ENCODE data around the gene SLC6A17.

SLC6A17 gene

GRCh38 chr1:110242731-110243130, 92.4 kb downstream of the SLC6A17 start:
- no peak overlapping the region for H3K4me3 ChIP-seq (ENCODE audit: low read length, poor library complexity, severe bottlenecking)
- no peak overlapping the region for H3K9ac ChIP-seq (ENCODE audit: low read depth, low read length, poor library complexity, severe bottlenecking)
- no peaks in the 10 kb centered on the region for H3K27me3 ChIP-seq (ENCODE audit: insufficient read depth, low read length, poor library complexity, severe bottlenecking)
- no peaks in the 10 kb centered on the region for H3K36me3 ChIP-seq (ENCODE audit: insufficient read depth, low read length)
- H3F3A ChIP-seq (ENCODE audit: low read depth), result no peaks in the 10 kb centered on the region
- H3K4me1 ChIP-seq (ENCODE audit: insufficient read depth, low read length, poor library complexity, severe bottlenecking), result no peaks in the 10 kb centered on the region
- H3K9me2 ChIP-seq (replicated peaks; ENCODE audit: low read depth, low read length), result no peaks in the 10 kb centered on the region
- H2AFZ ChIP-seq (ENCODE audit: low read length), result no peak overlapping the region
- no peaks in the 10 kb centered on the region for H4K20me1 ChIP-seq (ENCODE audit: insufficient read depth, low read length, poor library complexity, severe bottlenecking)
- H3K79me2 ChIP-seq (ENCODE audit: insufficient read depth, low read length), result no peaks in the 10 kb centered on the region
- no peak overlapping the region for H3K4me2 ChIP-seq (ENCODE audit: low read depth, low read length, poor library complexity, severe bottlenecking)
- H3K9me3 ChIP-seq (ENCODE audit: insufficient read depth, low read depth, low read length), result no peaks in the 10 kb centered on the region
- TF ChIP-seq EZH2phosphoT487 (IDR thresholded peaks at IDR 0.05; ENCODE audit: borderline replicate concordance) (no peak), CTCF (conservative IDR thresholded peaks at IDR 0.05; ENCODE audit: low read length) (no peak)

- no peak overlapping the region for H3K9ac ChIP-seq (ENCODE audit: low read depth, low read length, poor library complexity, severe bottlenecking)
These were observed 92.9 kb downstream of the SLC6A17 start for GRCh38 chr1:110243146-110243545.

GRCh38 chr1:110243574-110243973, 93.3 kb downstream of the SLC6A17 start:
- H3K4me2 ChIP-seq (ENCODE audit: low read depth, low read length, poor library complexity, severe bottlenecking), result no peak overlapping the region

More at GRCh38 chr1:110243146-110243545, 92.9 kb downstream of the SLC6A17 start:
- no peak overlapping the region for H3K4me2 ChIP-seq (ENCODE audit: low read depth, low read length, poor library complexity, severe bottlenecking)
- H3K9me3 ChIP-seq (ENCODE audit: insufficient read depth, low read depth, low read length), result no peaks in the 10 kb centered on the region
- no peaks in the 10 kb centered on the region for H3K9me2 ChIP-seq (replicated peaks; ENCODE audit: low read depth, low read length)
- no peaks in the 10 kb centered on the region for H3K79me2 ChIP-seq (ENCODE audit: insufficient read depth, low read length)
- TF ChIP-seq CTCF (conservative IDR thresholded peaks at IDR 0.05; ENCODE audit: low read length), result no peak
- TF ChIP-seq EZH2phosphoT487 (IDR thresholded peaks at IDR 0.05; ENCODE audit: borderline replicate concordance), result no peak
- H2AFZ ChIP-seq (ENCODE audit: low read length), result no peak overlapping the region
- no peaks in the 10 kb centered on the region for H3K27me3 ChIP-seq (ENCODE audit: insufficient read depth, low read length, poor library complexity, severe bottlenecking)
- no peaks in the 10 kb centered on the region for H3K4me1 ChIP-seq (ENCODE audit: insufficient read depth, low read length, poor library complexity, severe bottlenecking)
- no peaks in the 10 kb centered on the region for H4K20me1 ChIP-seq (ENCODE audit: insufficient read depth, low read length, poor library complexity, severe bottlenecking)
- no peaks in the 10 kb centered on the region for H3F3A ChIP-seq (ENCODE audit: low read depth)
- no peaks in the 10 kb centered on the region for H3K36me3 ChIP-seq (ENCODE audit: insufficient read depth, low read length)
- H3K4me3 ChIP-seq (ENCODE audit: low read length, poor library complexity, severe bottlenecking), result no peak overlapping the region

More at GRCh38 chr1:110243574-110243973, 93.3 kb downstream of the SLC6A17 start:
- Histone ChIP-seq H3K27me3 (ENCODE audit: insufficient read depth, low read length, poor library complexity, severe bottlenecking) (no peaks in the 10 kb centered on the region), H3K9me2 (replicated peaks; ENCODE audit: low read depth, low read length) (no peaks in the 10 kb centered on the region), H3K36me3 (ENCODE audit: insufficient read depth, low read length) (no peaks in the 10 kb centered on the region), H3K9me3 (ENCODE audit: insufficient read depth, low read depth, low read length) (no peaks in the 10 kb centered on the region), H3K4me1 (ENCODE audit: insufficient read depth, low read length, poor library complexity, severe bottlenecking) (no peaks in the 10 kb centered on the region), H3K4me3 (ENCODE audit: low read length, poor library complexity, severe bottlenecking) (no peak overlapping the region), H3K9ac (ENCODE audit: low read depth, low read length, poor library complexity, severe bottlenecking) (no peak overlapping the region), H4K20me1 (ENCODE audit: insufficient read depth, low read length, poor library complexity, severe bottlenecking) (no peaks in the 10 kb centered on the region), H3K79me2 (ENCODE audit: insufficient read depth, low read length) (no peaks in the 10 kb centered on the region), H3F3A (ENCODE audit: low read depth) (no peaks in the 10 kb centered on the region), H2AFZ (ENCODE audit: low read length) (no peak overlapping the region)
- TF ChIP-seq CTCF (conservative IDR thresholded peaks at IDR 0.05; ENCODE audit: low read length), result no peak
- TF ChIP-seq EZH2phosphoT487 (IDR thresholded peaks at IDR 0.05; ENCODE audit: borderline replicate concordance), result no peak
